K562 (cell line): Measurements from ENCODE around the gene ATAD3C. TPM values are rescaled to one million over a fixed set of nuclear protein-coding genes. Genes with fewer than 3 reads are reported as not detected.
"Not testable (repeated sequence)": the region's sequence is repeated elsewhere in the genome, so short reads cannot be mapped to it uniquely, and the experiment has no call there.

ENCODE experiments used
- CXXC5 ChIP-seq: fragments of 250-450 bp; sonication (Bioruptor Pico); IDR thresholded peaks from 2 replicates; pipeline ENCODE4 v1.8.0; 2022; ENCODE audit warnings: inconsistent platforms, mild to moderate bottlenecking, moderate library complexity
- GABPA ChIP-seq: fragments of 200-800 bp; sonication (Bioruptor generic); conservative IDR thresholded peaks from 2 replicates; pipeline ENCODE4 v1.6.1; 2016; ENCODE audit warnings: low read depth, missing genetic modification characterization, missing compliant biosample characterization
- HNRNPLL ChIP-seq: fragments of 200-400 bp; formaldehyde crosslinking; IDR thresholded peaks from 2 replicates; pipeline ENCODE4 v1.6.1; 2017; ENCODE audit warnings: low read length, low read depth, mild to moderate bottlenecking; ENCODE audit not compliant: poor library complexity, severe bottlenecking
- LCOR ChIP-seq: sonication (generic); formaldehyde crosslinking; IDR thresholded peaks from 2 replicates; pipeline ENCODE4 v1.8.0; 2022; ENCODE audit warnings: mild to moderate bottlenecking, missing genetic modification reagents
- NR2C2 ChIP-seq, 2 experiments: fragments of 200-800 bp in 1 of 2; sonication (Bioruptor generic) in 1 of 2; sonication (generic) in 1 of 2; formaldehyde crosslinking in 1 of 2; IDR thresholded peaks; 2 replicates each; pipeline versions ENCODE4 v1.6.1 to v1.8.0; 2016 to 2022; ENCODE audit warnings: mild to moderate bottlenecking in 1 of 2, missing compliant biosample characterization in 1 of 2, missing genetic modification characterization in 1 of 2, missing genetic modification reagents in 1 of 2
- NRF1 ChIP-seq, 2 experiments: fragments of 450-650 bp; IDR thresholded peaks in 1 of 2; conservative IDR thresholded peaks in 1 of 2; 2 replicates each; pipeline ENCODE4 v1.6.1; 2014; ENCODE audit warnings: mild to moderate bottlenecking in 2 of 2
- PHF20 ChIP-seq: fragments of 450-650 bp; IDR thresholded peaks from 2 replicates; pipeline ENCODE4 v1.6.1; 2018; ENCODE audit not compliant: partially characterized antibody
- POLR2A ChIP-seq: fragments of 450-650 bp; conservative IDR thresholded peaks from 2 replicates; pipeline ENCODE4 v1.6.1; 2016
- RAD21 ChIP-seq, 2 experiments: fragments of 250-450 bp in 1 of 2; fragments of 450-650 bp in 1 of 2; sonication (Bioruptor Pico) in 1 of 2; formaldehyde crosslinking in 1 of 2; IDR thresholded peaks in 1 of 2; conservative IDR thresholded peaks in 1 of 2; 2 replicates each; pipeline versions ENCODE4 v1.4.0 to v1.8.0; 2020 to 2022; ENCODE audit warnings: mild to moderate bottlenecking in 2 of 2, moderate library complexity in 1 of 2
- ZNF644 ChIP-seq: fragments of 200-800 bp; sonication (Bioruptor generic); IDR thresholded peaks from 2 replicates; pipeline ENCODE4 v1.6.1; 2016; ENCODE audit warnings: low read depth, missing genetic modification characterization, missing compliant biosample characterization
- polyA plus RNA-seq, 8 experiments: library from polyadenylated mRNA; depleted of rRNA in 4 of 8; stranded (reverse) in 5 of 8; unstranded in 3 of 8; fragments of >200 nt; fragmentation: Nextera tagmentation in 2 of 8; fragmentation: Illumina TruSeq in 1 of 8; extraction: Ambion mirVana in 2 of 8; extraction: Trizol in 1 of 8; gene quantifications; 2 replicates each; pipeline versions ENCODE4 v1.2.1 to v1.2.3, GENCODE V29; 2011 to 2014; ENCODE audit warnings: inconsistent platforms in 1 of 8, missing spikeins in 1 of 8
- total RNA-seq, 7 experiments: library from RNA; depleted of rRNA in 6 of 7; stranded (reverse); fragments of >200 nt in 6 of 7; fragmentation: Illumina TruSeq in 2 of 7; extraction: Trizol in 2 of 7; gene quantifications; 2 replicates each; pipeline versions ENCODE4 v1.2.1 to v1.2.3, GENCODE V29; 2011 to 2021; ENCODE audit warnings: low replicate concordance in 1 of 7
- TF ChIP-seq, protein P1 (sequence below), 2 experiments: fragments of 450-650 bp; formaldehyde crosslinking in 1 of 2; IDR thresholded peaks; 2 replicates each; pipeline versions ENCODE4 v1.4.0 to v1.6.1; 2014 to 2020; ENCODE audit warnings: mild to moderate bottlenecking in 2 of 2, borderline replicate concordance in 1 of 2, low read depth in 1 of 2
- TF ChIP-seq, protein P2 (sequence below): fragments of 200-800 bp; sonication (Bioruptor generic); IDR thresholded peaks from 2 replicates; pipeline ENCODE4 v1.6.1; 2017; ENCODE audit warnings: missing genetic modification characterization, missing compliant biosample characterization
- TF ChIP-seq, protein P3 (sequence below): fragments of 250-450 bp; sonication (Bioruptor Pico); IDR thresholded peaks from 2 replicates; pipeline ENCODE4 v1.4.0; 2020

ATAD3C gene
- total and polyA plus RNA-seq, 9 of the 15 experiments (the other 6 are each of a cell fraction or from before 2014, with no cell fraction given), result 0.03 to 0.18 TPM; not detected in 7

DNA sequence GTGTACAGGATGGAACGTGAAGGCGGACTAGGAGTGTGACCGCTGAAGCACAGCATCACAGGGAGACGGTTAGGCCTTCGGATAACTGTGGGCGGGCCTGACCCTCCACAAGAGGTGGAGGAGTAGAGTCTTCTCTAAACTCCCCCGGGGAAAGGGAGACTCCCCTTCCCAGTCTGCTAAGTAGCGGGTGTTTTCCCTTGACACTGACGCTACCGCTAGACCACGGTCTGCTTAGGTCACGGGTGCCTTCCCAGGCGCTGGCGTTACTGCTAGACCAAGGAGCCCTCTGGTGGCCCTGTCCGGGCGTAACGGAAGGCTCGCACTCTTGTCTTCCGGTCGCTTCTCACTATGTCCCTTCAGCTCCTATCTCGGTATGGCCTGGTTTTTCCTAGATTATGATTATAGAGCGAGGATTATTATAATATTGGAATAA lies 55.9 kb downstream of the ATAD3C start (continued):
- TF ChIP-seq GABPA (tag) (peak; percentile 82), POLR2A (0 out of 2 replicates have a peak, but pooled peaks have one; percentile 34), RAD21 (CRISPR knock-in tag; conservative IDR thresholded peaks at IDR 0.05 in 1 of 2, IDR thresholded peaks at IDR 0.05 in 1 of 2) (peak; percentile 68 to 76), PHF20 (peak; percentile 45), HNRNPLL (peak; percentile 20), ZNF644 (0 out of 2 replicates have a peak, but pooled peaks have one; percentile 56), CXXC5 (CRISPR knock-in tag) (peak; percentile 38), NR2C2 (tag; IDR thresholded peaks at IDR 0.05) (peak; percentile 77), LCOR (CRISPR knock-in tag) (peak; percentile 67; the same call in 1 of the 2 replicates), NRF1 (conservative IDR thresholded peaks at IDR 0.05 in 1 of 2, IDR thresholded peaks at IDR 0.05 in 1 of 2) (0 out of 4 replicates have a peak, but pooled peaks of 1 of the 2 experiments have one; percentile 6)
- TF ChIP-seq, protein P1, sequence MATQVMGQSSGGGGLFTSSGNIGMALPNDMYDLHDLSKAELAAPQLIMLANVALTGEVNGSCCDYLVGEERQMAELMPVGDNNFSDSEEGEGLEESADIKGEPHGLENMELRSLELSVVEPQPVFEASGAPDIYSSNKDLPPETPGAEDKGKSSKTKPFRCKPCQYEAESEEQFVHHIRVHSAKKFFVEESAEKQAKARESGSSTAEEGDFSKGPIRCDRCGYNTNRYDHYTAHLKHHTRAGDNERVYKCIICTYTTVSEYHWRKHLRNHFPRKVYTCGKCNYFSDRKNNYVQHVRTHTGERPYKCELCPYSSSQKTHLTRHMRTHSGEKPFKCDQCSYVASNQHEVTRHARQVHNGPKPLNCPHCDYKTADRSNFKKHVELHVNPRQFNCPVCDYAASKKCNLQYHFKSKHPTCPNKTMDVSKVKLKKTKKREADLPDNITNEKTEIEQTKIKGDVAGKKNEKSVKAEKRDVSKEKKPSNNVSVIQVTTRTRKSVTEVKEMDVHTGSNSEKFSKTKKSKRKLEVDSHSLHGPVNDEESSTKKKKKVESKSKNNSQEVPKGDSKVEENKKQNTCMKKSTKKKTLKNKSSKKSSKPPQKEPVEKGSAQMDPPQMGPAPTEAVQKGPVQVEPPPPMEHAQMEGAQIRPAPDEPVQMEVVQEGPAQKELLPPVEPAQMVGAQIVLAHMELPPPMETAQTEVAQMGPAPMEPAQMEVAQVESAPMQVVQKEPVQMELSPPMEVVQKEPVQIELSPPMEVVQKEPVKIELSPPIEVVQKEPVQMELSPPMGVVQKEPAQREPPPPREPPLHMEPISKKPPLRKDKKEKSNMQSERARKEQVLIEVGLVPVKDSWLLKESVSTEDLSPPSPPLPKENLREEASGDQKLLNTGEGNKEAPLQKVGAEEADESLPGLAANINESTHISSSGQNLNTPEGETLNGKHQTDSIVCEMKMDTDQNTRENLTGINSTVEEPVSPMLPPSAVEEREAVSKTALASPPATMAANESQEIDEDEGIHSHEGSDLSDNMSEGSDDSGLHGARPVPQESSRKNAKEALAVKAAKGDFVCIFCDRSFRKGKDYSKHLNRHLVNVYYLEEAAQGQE (IDR thresholded peaks at IDR 0.05; ENCODE audit: borderline replicate concordance), result peak; percentile 32; the same call in 1 of the 2 replicates
- TF ChIP-seq, protein P1 (CRISPR knock-in tag; IDR thresholded peaks at IDR 0.05; ENCODE audit: low read depth), result not testable (repeated sequence)
- not testable (repeated sequence) for TF ChIP-seq NR2C2 (CRISPR knock-in tag; IDR thresholded peaks at IDR 0.05)
- TF ChIP-seq, protein P2, sequence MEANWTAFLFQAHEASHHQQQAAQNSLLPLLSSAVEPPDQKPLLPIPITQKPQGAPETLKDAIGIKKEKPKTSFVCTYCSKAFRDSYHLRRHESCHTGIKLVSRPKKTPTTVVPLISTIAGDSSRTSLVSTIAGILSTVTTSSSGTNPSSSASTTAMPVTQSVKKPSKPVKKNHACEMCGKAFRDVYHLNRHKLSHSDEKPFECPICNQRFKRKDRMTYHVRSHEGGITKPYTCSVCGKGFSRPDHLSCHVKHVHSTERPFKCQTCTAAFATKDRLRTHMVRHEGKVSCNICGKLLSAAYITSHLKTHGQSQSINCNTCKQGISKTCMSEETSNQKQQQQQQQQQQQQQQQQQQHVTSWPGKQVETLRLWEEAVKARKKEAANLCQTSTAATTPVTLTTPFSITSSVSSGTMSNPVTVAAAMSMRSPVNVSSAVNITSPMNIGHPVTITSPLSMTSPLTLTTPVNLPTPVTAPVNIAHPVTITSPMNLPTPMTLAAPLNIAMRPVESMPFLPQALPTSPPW (CRISPR knock-in tag), result peak; percentile 58
- TF ChIP-seq, protein P3, sequence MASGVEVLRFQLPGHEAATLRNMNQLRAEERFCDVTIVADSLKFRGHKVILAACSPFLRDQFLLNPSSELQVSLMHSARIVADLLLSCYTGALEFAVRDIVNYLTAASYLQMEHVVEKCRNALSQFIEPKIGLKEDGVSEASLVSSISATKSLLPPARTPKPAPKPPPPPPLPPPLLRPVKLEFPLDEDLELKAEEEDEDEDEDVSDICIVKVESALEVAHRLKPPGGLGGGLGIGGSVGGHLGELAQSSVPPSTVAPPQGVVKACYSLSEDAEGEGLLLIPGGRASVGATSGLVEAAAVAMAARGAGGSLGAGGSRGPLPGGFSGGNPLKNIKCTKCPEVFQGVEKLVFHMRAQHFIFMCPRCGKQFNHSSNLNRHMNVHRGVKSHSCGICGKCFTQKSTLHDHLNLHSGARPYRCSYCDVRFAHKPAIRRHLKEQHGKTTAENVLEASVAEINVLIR, result peak; percentile 19; the same call in 1 of the 2 replicates
